K562 (cell line): Measurements from ENCODE around the gene CNPY3. TPM values are rescaled to one million over a fixed set of nuclear protein-coding genes. Genes with fewer than 3 reads are reported as not detected.
"Not testable (repeated sequence)": the region's sequence is repeated elsewhere in the genome, so short reads cannot be mapped to it uniquely, and the experiment has no call there.

Source experiments
- ATAC-seq: fragments of 200-7000 bp; cut with Tn5 transposase; 3 replicates; pipeline ENCODE4 v1.9.1; 2020; ENCODE audit warnings: moderate library complexity
- BruUV-seq: library from RNA; stranded (reverse); fragments of 400-500 nt; replicated peaks from 2 replicates; lab custom pipeline; 2021; lab: Mats Ljungman, UMichigan
- CTCF ChIA-PET: fragments of 300-600 bp; formaldehyde crosslinking; extraction: SDS; loops from one replicate; lab custom pipeline; 2021; ENCODE audit warnings: low intra/inter-chr PET ratio; lab: Yijun Ruan, JAX
- POLR2A ChIA-PET: fragments of 300-600, 350-650 bp; sonication (Branson Sonifier 250); formaldehyde crosslinking; extraction: SDS; loops from one replicate; lab custom pipeline; 2021; ENCODE audit warnings: antibody characterized with exemption, inconsistent platforms; lab: Yijun Ruan, JAX
- DNase-seq, 4 experiments: peaks; one replicate each; pipeline versions ENCODE4 v3.0.0 to v3.0.0-alpha.2; 2011 to 2018; ENCODE audit warnings: low spot score in 3 of 4, mixed read lengths in 3 of 4; ENCODE audit errors: extremely low read depth in 1 of 4
- FAIRE-seq: peaks from 2 replicates; lab custom pipeline; 2011; peaks lifted over from hg19 to GRCh38; lab: Jason Lieb, UNC
- H2AFZ ChIP-seq: 2 replicates; pipeline ENCODE4 v1.6.0; 2011; ENCODE audit warnings: low read depth, low read length, control low read depth, inconsistent platforms
- H3K27ac ChIP-seq: fragments of 200-600 bp; 3 replicates; pipeline ENCODE4 v1.8.0; 2011; ENCODE audit warnings: low read depth, mild to moderate bottlenecking, control low read depth, inconsistent platforms, low read length, moderate library complexity, mixed read lengths; ENCODE audit errors: extremely low read depth
- H3K27me3 ChIP-seq, 2 experiments: fragments of 300-600 bp in 1 of 2; 2 replicates in 1 of 2; 3 replicates in 1 of 2; pipeline versions ENCODE4 v1.6.0 to v1.8.0; 2011; ENCODE audit warnings: inconsistent platforms in 2 of 2, low read length in 2 of 2, mild to moderate bottlenecking in 1 of 2, mixed read lengths in 1 of 2, moderate library complexity in 1 of 2; ENCODE audit not compliant: control insufficient read depth in 2 of 2, insufficient read depth in 2 of 2
- H3K36me3 ChIP-seq: fragments of 300-600 bp; 3 replicates; pipeline ENCODE4 v1.8.0; 2011; ENCODE audit warnings: mild to moderate bottlenecking, low read length, inconsistent platforms; ENCODE audit not compliant: control insufficient read depth, insufficient read depth
- H3K4me1 ChIP-seq, 2 experiments: fragments of 200-600 bp in 1 of 2; replicated peaks in 1 of 2; 2 replicates in 1 of 2; 3 replicates in 1 of 2; pipeline versions ENCODE4 v1.5.1 to v1.8.0; 2011; ENCODE audit warnings: inconsistent platforms in 2 of 2, low read length in 2 of 2, mild to moderate bottlenecking in 1 of 2, mixed read lengths in 1 of 2, moderate library complexity in 1 of 2; ENCODE audit not compliant: control insufficient read depth in 2 of 2, insufficient read depth in 2 of 2
- H3K4me2 ChIP-seq: 2 replicates; pipeline ENCODE4 v1.6.1; 2011; ENCODE audit warnings: low read length, control low read depth, inconsistent platforms, mixed read lengths; ENCODE audit not compliant: insufficient read depth
- H3K4me3 ChIP-seq: fragments of 200-600 bp; sonication (generic), shearing (Covaris generic); 2 replicates; pipeline ENCODE4 v1.5.1; 2016; ENCODE audit warnings: control low read depth, inconsistent platforms
- H3K79me2 ChIP-seq: fragments of 200-600 bp; 3 replicates; pipeline ENCODE4 v1.8.0; 2011; ENCODE audit warnings: low read length, inconsistent platforms; ENCODE audit not compliant: control insufficient read depth, insufficient read depth
- H3K9ac ChIP-seq, 2 experiments: 2 replicates each; pipeline versions ENCODE4 v1.6.0 to v1.6.1; 2011; ENCODE audit warnings: low read depth in 2 of 2, low read length in 2 of 2, control low read depth in 1 of 2, inconsistent platforms in 1 of 2, mild to moderate bottlenecking in 1 of 2, mixed read lengths in 1 of 2; ENCODE audit not compliant: insufficient read depth in 1 of 2
- H3K9me1 ChIP-seq: one replicate; pipeline ENCODE4 v1.6.0; 2011; ENCODE audit warnings: inconsistent platforms, mild to moderate bottlenecking, low read length, moderate library complexity; ENCODE audit not compliant: control insufficient read depth, insufficient read depth
- H3K9me3 ChIP-seq: replicated peaks from 2 replicates; pipeline ENCODE4 v1.5.1; 2011; ENCODE audit warnings: low read depth, low read length, inconsistent platforms; ENCODE audit not compliant: control insufficient read depth, insufficient read depth
- H4K20me1 ChIP-seq: replicated peaks from 2 replicates; pipeline ENCODE4 v1.6.1; 2011; ENCODE audit warnings: low read length, inconsistent platforms, mixed read lengths; ENCODE audit not compliant: control insufficient read depth, insufficient read depth
- PATZ1 ChIP-seq: fragments of 250-450 bp; sonication (Bioruptor Pico); IDR thresholded peaks from 2 replicates; pipeline ENCODE4 v1.5.0; 2020; ENCODE audit warnings: mild to moderate bottlenecking, borderline replicate concordance
- PKNOX1 ChIP-seq: fragments of 450-650 bp; IDR thresholded peaks from 2 replicates; pipeline ENCODE4 v1.6.1; 2016
- RBM14 ChIP-seq: fragments of 200-400 bp; formaldehyde crosslinking; IDR thresholded peaks from 2 replicates; pipeline ENCODE4 v1.6.1; 2018; ENCODE audit warnings: low read depth, mild to moderate bottlenecking, low read length, moderate library complexity, borderline replicate concordance; ENCODE audit not compliant: insufficient read depth
- ZBTB17 ChIP-seq: fragments of 450-650 bp; formaldehyde crosslinking; IDR thresholded peaks from 2 replicates; pipeline ENCODE4 v1.4.0; 2020; ENCODE audit warnings: mild to moderate bottlenecking
- ZNF584 ChIP-seq: fragments of 200-800 bp; sonication (Bioruptor generic); IDR thresholded peaks from 2 replicates; pipeline ENCODE4 v1.6.1; 2016; ENCODE audit warnings: low read depth, mild to moderate bottlenecking, missing genetic modification characterization, missing compliant biosample characterization
- WGBS: fragments of 100-300 bp; shearing (Covaris generic); methylation state at CpG from one replicate; pipeline ENCODE4 v1.1.6; 2016; ENCODE audit warnings: low coverage, mixed read lengths; ENCODE audit not compliant: insufficient coverage; ENCODE audit errors: missing lambda C conversion rate; 5-methylcytosine and 5-hydroxymethylcytosine counted together
- in situ Hi-C: fragments of 300-500 bp; cut with MboI; formaldehyde crosslinking; loops from 4 replicates; pipeline ENCODE4 v1.15.0; 2018; ENCODE audit warnings: inconsistent platforms, mixed read lengths
- intact Hi-C: fragments of 100-400 bp; cut with micrococcal nuclease; formaldehyde crosslinking; loops from 2 replicates; pipeline ENCODE4 v1.14.2; 2022
- polyA plus RNA-seq, 8 experiments: library from polyadenylated mRNA; depleted of rRNA in 4 of 8; stranded (reverse) in 5 of 8; unstranded in 3 of 8; fragments of >200 nt; fragmentation: Nextera tagmentation in 2 of 8; fragmentation: Illumina TruSeq in 1 of 8; extraction: Ambion mirVana in 2 of 8; extraction: Trizol in 1 of 8; gene quantifications; 2 replicates each; pipeline versions ENCODE4 v1.2.1 to v1.2.3, GENCODE V29; 2011 to 2014; ENCODE audit warnings: inconsistent platforms in 1 of 8, missing spikeins in 1 of 8
- total RNA-seq, 7 experiments: library from RNA; depleted of rRNA in 6 of 7; stranded (reverse); fragments of >200 nt in 6 of 7; fragmentation: Illumina TruSeq in 2 of 7; extraction: Trizol in 2 of 7; gene quantifications; 2 replicates each; pipeline versions ENCODE4 v1.2.1 to v1.2.3, GENCODE V29; 2011 to 2021; ENCODE audit warnings: low replicate concordance in 1 of 7
- TF ChIP-seq, protein P1 (sequence below): sonication (generic); formaldehyde crosslinking; IDR thresholded peaks from 2 replicates; pipeline ENCODE4 v1.4.0; 2020; ENCODE audit warnings: mild to moderate bottlenecking, missing genetic modification reagents
- TF ChIP-seq, protein P2 (sequence below): fragments of 450-650 bp; IDR thresholded peaks from 2 replicates; pipeline ENCODE4 v1.6.1; 2017; ENCODE audit warnings: mild to moderate bottlenecking, moderate library complexity

CNPY3 gene
- total and polyA plus RNA-seq, 9 of the 15 experiments (the other 6 are each of a cell fraction or from before 2014, with no cell fraction given): 2.4 to 37.4 (median 21.2) TPM

DNA sequence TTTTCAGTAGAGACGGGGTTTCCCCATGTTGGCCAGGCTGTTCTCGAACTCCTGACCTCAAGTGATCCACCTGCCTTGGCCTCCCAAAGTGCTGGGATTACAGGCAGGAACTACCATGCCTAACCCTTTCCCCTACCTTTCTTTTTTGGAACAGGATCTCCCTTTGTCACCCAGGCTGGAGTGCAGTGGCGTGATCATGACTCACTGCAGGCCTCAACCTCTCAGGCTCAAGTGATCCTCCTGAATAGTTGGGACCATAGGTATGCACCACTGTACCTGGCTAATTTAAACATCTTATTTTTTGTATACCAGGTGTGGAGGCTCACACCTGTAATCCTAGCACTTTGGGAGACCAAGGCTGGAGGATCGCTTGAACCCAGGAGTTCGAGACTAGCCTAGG is 12.1 kb downstream of the CNPY3 start:
- DNase-seq, H3K79me2 ChIP-seq, H3K4me3 ChIP-seq, H4K20me1 ChIP-seq, BruUV-seq, H3K9me1 ChIP-seq, intact Hi-C loops, CTCF ChIA-PET, H3K9me3 ChIP-seq, H3K27ac ChIP-seq, FAIRE-seq, in situ Hi-C loops, ATAC-seq, H3K4me1 ChIP-seq, H3K4me2 ChIP-seq, H3K27me3 ChIP-seq, H2AFZ ChIP-seq, H3K9ac ChIP-seq: not testable (repeated sequence)
- peaks cover 42% of the 10 kb centered on the region; the same call in 2 of the 3 replicates for H3K36me3 ChIP-seq
- POLR2A ChIA-PET: interaction anchor here (0.9 to 2.8 kb wide), 5 partner anchors 12 to 103 kb away, joined by 3 to 30 read pairs (median 4); partner anchors contain the start of genes CNPY3 and PPP2R5D
- WGBS: 95% methylated on average over 5 of the region's 5 CpGs

DNA sequence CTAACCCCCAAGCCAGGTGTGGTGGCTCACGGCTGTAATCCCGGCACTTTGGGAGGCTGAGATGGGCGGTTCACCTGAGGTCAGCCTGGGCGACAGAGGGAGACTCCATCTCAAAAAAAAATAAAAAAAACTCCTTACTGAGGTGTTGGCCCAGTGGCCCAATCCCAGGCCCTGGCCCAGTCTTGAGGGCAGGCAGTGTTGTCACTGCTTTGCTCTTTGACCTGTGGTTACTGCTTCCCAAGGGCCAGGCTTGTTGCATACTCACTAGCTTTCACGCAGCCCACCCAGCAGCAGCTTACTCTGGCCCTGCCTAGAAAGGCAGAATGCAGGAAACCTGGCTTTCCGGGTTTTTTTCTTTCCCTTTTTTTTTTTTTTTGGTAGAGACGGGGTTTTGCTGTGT is 13.2 kb downstream of the CNPY3 start:
- Histone ChIP-seq H3K4me1 (peaks cover 0 to 4% of the 10 kb centered on the region in 2 experiments; a peak in 1 of 5 replicates), H3K79me2 (no peaks in the 10 kb centered on the region), H3K4me3 (no peak overlapping the region), H3K9ac (peak overlapping the region in 1 of 2 experiments; percentile 24; a peak in 1 of 4 replicates), H3K9me1 (no peaks in the 10 kb centered on the region), H4K20me1 (no peaks in the 10 kb centered on the region), H3K36me3 (peaks cover 31% of the 10 kb centered on the region; the same call in 2 of the 3 replicates), H3K27me3 (no peaks in the 10 kb centered on the region), H3K4me2 (no peak overlapping the region), H2AFZ (no peak overlapping the region), H3K27ac (no peak overlapping the region), H3K9me3 (no peaks in the 10 kb centered on the region)
- ATAC-seq (no peak), DNase-seq (peak in 2 of 4 experiments; percentile 2 to 8), FAIRE-seq (no peak)
- in situ Hi-C loops (no loop called here), intact Hi-C loops (no loop called here)
- WGBS: 81% methylated on average over 6 of the region's 7 CpGs
- BruUV-seq: no TSS peak
- CTCF ChIA-PET: no interaction called here
- POLR2A ChIA-PET: interaction anchor here (1.8 kb wide), 1 partner anchor 13 kb away, joined by 7 read pairs; the partner anchor contains the start of gene CNPY3
- TF ChIP-seq PKNOX1: no peak
- TF ChIP-seq, protein P1, sequence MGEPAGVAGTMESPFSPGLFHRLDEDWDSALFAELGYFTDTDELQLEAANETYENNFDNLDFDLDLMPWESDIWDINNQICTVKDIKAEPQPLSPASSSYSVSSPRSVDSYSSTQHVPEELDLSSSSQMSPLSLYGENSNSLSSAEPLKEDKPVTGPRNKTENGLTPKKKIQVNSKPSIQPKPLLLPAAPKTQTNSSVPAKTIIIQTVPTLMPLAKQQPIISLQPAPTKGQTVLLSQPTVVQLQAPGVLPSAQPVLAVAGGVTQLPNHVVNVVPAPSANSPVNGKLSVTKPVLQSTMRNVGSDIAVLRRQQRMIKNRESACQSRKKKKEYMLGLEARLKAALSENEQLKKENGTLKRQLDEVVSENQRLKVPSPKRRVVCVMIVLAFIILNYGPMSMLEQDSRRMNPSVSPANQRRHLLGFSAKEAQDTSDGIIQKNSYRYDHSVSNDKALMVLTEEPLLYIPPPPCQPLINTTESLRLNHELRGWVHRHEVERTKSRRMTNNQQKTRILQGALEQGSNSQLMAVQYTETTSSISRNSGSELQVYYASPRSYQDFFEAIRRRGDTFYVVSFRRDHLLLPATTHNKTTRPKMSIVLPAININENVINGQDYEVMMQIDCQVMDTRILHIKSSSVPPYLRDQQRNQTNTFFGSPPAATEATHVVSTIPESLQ (CRISPR knock-in tag): no peak
- TF ChIP-seq, protein P2, sequence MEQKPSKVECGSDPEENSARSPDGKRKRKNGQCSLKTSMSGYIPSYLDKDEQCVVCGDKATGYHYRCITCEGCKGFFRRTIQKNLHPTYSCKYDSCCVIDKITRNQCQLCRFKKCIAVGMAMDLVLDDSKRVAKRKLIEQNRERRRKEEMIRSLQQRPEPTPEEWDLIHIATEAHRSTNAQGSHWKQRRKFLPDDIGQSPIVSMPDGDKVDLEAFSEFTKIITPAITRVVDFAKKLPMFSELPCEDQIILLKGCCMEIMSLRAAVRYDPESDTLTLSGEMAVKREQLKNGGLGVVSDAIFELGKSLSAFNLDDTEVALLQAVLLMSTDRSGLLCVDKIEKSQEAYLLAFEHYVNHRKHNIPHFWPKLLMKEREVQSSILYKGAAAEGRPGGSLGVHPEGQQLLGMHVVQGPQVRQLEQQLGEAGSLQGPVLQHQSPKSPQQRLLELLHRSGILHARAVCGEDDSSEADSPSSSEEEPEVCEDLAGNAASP: no peak
- no peak for TF ChIP-seq RBM14
- TF ChIP-seq PATZ1 (CRISPR knock-in tag): no peak
- TF ChIP-seq ZBTB17: no peak
- no peak for TF ChIP-seq ZNF584 (CRISPR knock-in tag)
